Measurements from ENCODE around the gene CTAGE15. TPM values are rescaled to one million over a fixed set of nuclear protein-coding genes. Genes with fewer than 3 reads are reported as not detected.
"Not testable (repeated sequence)": the region's sequence is repeated elsewhere in the genome, so short reads cannot be mapped to it uniquely, and the experiment has no call there.

The CTAGE15 gene
- not detected in 2 replicates for total RNA-seq

GRCh38 chr7:143571501-143571900, at the start of gene CTAGE15:
CTAGE15 (plus strand) TSS chr7:143571801; CDS start chr7:143571818, 17 bp downstream.
- intact Hi-C loops (cut with micrococcal nuclease); ATAC-seq (ENCODE audit: low read depth); POLR2A ChIA-PET; H3K27ac Mint-ChIP-seq; H3K36me3 Mint-ChIP-seq (ENCODE audit: low read depth); H3K9me3 Mint-ChIP-seq; H3K4me1 Mint-ChIP-seq; CTCF ChIA-PET; H3K27me3 Mint-ChIP-seq; H3K4me3 Mint-ChIP-seq; DNase-seq: not testable (repeated sequence)

- H3K4me3 Mint-ChIP-seq; H3K27ac Mint-ChIP-seq; DNase-seq; ATAC-seq (ENCODE audit: low read depth); POLR2A ChIA-PET; H3K36me3 Mint-ChIP-seq (ENCODE audit: low read depth); H3K4me1 Mint-ChIP-seq; H3K9me3 Mint-ChIP-seq; CTCF ChIA-PET; intact Hi-C loops (cut with micrococcal nuclease): not testable (repeated sequence)
- H3K27me3 Mint-ChIP-seq, result peaks cover 25% of the 10 kb centered on the region
These were observed 49.2 kb upstream of the CTAGE15 start for GRCh38 chr7:143522309-143522916.

DNA sequence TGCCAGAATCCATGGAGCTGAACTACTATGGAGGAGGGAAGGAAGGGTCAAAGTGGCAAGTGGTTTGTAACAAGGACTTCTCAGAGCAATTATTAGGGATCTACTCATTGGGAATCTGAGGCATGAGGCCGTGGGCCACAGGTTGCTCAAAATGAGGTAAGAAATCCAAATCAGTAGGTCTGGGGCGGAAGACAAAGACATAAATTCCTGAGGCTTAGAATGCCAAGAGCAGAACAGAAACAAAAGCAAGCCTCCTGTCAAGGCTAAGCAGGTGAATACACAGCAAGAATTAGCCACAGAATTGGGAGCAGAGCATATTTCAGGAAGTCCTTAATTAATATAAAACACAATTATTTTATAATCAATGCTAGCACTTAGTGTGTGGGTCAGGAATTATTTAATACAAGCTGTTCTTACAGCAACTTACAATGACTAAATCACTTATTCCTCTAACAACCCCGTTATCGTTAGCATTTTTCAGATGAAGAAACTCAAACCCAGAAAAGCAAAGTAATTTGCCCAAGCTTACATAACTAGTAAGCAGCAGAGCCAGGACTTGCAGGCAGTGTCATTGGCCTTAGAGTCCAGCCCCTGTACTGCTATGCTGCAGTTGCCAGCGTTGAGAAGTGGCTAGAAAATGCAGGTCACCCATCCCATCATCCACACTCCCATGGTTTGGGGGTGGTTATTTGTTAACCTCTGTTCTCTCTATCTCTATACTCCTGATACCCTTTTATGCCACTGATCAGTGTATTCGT, 40.3 kb upstream of the CTAGE15 start:
- H3K27me3 Mint-ChIP-seq; DNase-seq; POLR2A ChIA-PET; H3K4me1 Mint-ChIP-seq; H3K36me3 Mint-ChIP-seq (ENCODE audit: low read depth); H3K27ac Mint-ChIP-seq; ATAC-seq (ENCODE audit: low read depth); CTCF ChIA-PET; H3K4me3 Mint-ChIP-seq; H3K9me3 Mint-ChIP-seq; intact Hi-C loops (cut with micrococcal nuclease): not testable (repeated sequence)

- POLR2A ChIA-PET, H3K9me3 Mint-ChIP-seq, H3K27ac Mint-ChIP-seq: not testable (repeated sequence)
These were observed 39.7 kb upstream of the CTAGE15 start for GRCh38 chr7:143531932-143532331.

DNA sequence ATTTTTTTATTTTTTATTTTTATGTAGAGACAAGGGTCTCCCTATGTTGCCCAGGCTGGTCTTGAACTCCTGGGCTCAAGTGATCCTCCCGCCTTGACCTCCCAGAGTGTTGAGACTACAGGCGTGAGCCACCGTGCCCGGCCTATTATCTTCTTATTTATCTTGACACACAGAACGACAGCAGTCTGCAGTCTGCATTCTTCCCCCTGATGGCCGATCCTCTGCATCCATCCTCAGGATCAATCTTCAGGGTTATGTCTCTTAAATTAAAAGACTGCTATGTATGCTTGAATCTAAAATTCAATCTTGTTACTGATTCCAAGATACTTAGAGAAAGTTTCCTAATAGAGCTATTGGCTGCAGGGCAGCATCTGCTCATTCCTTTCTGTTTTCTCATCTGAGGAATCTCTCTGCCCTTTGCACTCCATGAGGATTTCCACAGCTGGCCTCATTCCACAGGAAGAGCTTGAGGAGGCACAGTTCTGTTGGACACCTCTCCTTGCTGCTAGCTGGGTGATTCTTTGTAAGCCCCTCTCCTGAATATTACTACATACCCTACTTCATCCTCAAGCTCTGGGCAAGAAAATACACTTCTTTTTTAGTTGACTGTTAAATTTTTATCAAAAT, 38.3 kb upstream of the CTAGE15 start:
- intact Hi-C loops (cut with micrococcal nuclease); DNase-seq; ATAC-seq (ENCODE audit: low read depth); H3K9me3 Mint-ChIP-seq; H3K4me3 Mint-ChIP-seq; H3K36me3 Mint-ChIP-seq (ENCODE audit: low read depth); H3K27me3 Mint-ChIP-seq; CTCF ChIA-PET; POLR2A ChIA-PET; H3K27ac Mint-ChIP-seq; H3K4me1 Mint-ChIP-seq: not testable (repeated sequence)

More at GRCh38 chr7:143531932-143532331, 39.7 kb upstream of the CTAGE15 start:
- H3K4me1 Mint-ChIP-seq; ATAC-seq (ENCODE audit: low read depth); CTCF ChIA-PET; DNase-seq; H3K36me3 Mint-ChIP-seq (ENCODE audit: low read depth); H3K27me3 Mint-ChIP-seq; H3K4me3 Mint-ChIP-seq; intact Hi-C loops (cut with micrococcal nuclease): not testable (repeated sequence)

DNA sequence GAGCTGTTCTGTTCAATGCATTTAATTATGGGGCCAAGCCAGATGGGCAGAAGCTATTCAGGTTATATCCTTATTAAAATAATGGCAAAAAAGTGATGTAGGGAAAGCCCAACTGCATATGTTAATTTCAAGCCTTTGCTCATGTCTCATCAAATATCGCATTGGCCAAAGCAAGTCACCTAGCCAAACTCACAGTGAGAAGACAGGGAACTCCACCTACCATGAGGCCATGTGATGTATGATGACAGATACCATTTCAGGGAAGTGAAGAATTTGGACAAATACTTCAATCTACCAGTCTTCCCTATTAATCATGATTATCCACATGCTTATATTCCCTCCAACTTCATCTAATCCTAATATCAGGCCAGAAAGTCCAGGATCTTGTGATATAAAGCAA, 35.2 kb upstream of the CTAGE15 start:
- H3K4me1 Mint-ChIP-seq; POLR2A ChIA-PET; H3K27me3 Mint-ChIP-seq; H3K27ac Mint-ChIP-seq; H3K4me3 Mint-ChIP-seq; H3K9me3 Mint-ChIP-seq; intact Hi-C loops (cut with micrococcal nuclease); CTCF ChIA-PET; DNase-seq; ATAC-seq (ENCODE audit: low read depth); H3K36me3 Mint-ChIP-seq (ENCODE audit: low read depth): not testable (repeated sequence)

- H3K9me3 Mint-ChIP-seq; H3K36me3 Mint-ChIP-seq (ENCODE audit: low read depth); H3K27ac Mint-ChIP-seq; intact Hi-C loops (cut with micrococcal nuclease); POLR2A ChIA-PET; CTCF ChIA-PET; H3K4me3 Mint-ChIP-seq; H3K4me1 Mint-ChIP-seq; DNase-seq; ATAC-seq (ENCODE audit: low read depth); H3K27me3 Mint-ChIP-seq: not testable (repeated sequence)
These were observed 28.1 kb upstream of the CTAGE15 start for GRCh38 chr7:143543288-143544038.

DNA sequence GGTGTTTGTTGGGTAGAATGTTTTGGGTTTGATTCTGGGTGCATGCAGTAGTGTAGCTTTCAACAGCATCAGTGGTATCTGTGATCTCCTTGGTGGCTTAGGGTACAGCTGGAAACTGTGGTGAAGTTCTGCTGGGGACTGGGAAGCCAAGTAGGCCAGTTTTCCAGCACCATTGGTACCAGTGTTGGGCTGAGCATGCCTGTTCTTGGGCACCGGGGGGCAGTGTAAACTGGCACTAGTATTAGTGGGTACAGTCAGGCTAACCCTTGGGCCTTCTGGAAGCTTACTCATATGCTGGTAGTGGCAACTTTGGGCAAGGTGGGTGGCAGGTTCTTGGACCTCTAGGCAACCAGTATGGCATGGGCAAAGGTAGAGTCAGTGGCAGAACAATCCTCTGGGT, 15.6 kb upstream of the CTAGE15 start:
- ATAC-seq (ENCODE audit: low read depth); H3K4me1 Mint-ChIP-seq; H3K4me3 Mint-ChIP-seq; intact Hi-C loops (cut with micrococcal nuclease); H3K27ac Mint-ChIP-seq; H3K9me3 Mint-ChIP-seq; CTCF ChIA-PET; DNase-seq; POLR2A ChIA-PET; H3K27me3 Mint-ChIP-seq; H3K36me3 Mint-ChIP-seq (ENCODE audit: low read depth): not testable (repeated sequence)

GRCh38 chr7:143563306-143563705, 8.3 kb upstream of the CTAGE15 start:
- DNase-seq; H3K36me3 Mint-ChIP-seq (ENCODE audit: low read depth); intact Hi-C loops (cut with micrococcal nuclease); H3K27me3 Mint-ChIP-seq; H3K27ac Mint-ChIP-seq; H3K4me3 Mint-ChIP-seq; CTCF ChIA-PET; H3K4me1 Mint-ChIP-seq; ATAC-seq (ENCODE audit: low read depth); H3K9me3 Mint-ChIP-seq; POLR2A ChIA-PET: not testable (repeated sequence)

DNA sequence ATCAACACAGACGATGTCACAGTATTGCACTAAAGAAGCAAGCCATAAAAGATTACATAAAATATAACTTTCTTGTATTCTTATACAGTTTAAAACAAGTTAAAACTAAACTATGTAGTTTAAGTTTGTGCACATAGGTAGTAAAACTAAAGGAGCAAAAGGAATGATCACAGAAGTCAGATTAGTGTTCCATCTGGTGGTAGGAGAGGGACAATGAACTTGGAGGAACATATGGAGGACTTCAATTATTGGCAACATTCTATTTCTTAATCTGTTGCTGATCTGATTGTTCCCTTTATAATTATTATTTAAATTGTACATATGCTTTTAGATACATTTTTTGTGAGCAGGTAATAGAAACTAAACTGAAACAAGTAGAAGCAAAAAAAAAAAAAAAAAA, 5.6 kb upstream of the CTAGE15 start:
- ATAC-seq (ENCODE audit: low read depth); H3K36me3 Mint-ChIP-seq (ENCODE audit: low read depth); intact Hi-C loops (cut with micrococcal nuclease); H3K9me3 Mint-ChIP-seq; H3K4me1 Mint-ChIP-seq; POLR2A ChIA-PET; CTCF ChIA-PET; H3K27ac Mint-ChIP-seq; H3K27me3 Mint-ChIP-seq; H3K4me3 Mint-ChIP-seq; DNase-seq: not testable (repeated sequence)

- DNase-seq; H3K9me3 Mint-ChIP-seq; CTCF ChIA-PET; ATAC-seq (ENCODE audit: low read depth); H3K36me3 Mint-ChIP-seq (ENCODE audit: low read depth); POLR2A ChIA-PET; intact Hi-C loops (cut with micrococcal nuclease); H3K4me3 Mint-ChIP-seq; H3K4me1 Mint-ChIP-seq; H3K27ac Mint-ChIP-seq; H3K27me3 Mint-ChIP-seq: not testable (repeated sequence)
These were observed 16.6 kb downstream of the CTAGE15 start for GRCh38 chr7:143588183-143588582.

DNA sequence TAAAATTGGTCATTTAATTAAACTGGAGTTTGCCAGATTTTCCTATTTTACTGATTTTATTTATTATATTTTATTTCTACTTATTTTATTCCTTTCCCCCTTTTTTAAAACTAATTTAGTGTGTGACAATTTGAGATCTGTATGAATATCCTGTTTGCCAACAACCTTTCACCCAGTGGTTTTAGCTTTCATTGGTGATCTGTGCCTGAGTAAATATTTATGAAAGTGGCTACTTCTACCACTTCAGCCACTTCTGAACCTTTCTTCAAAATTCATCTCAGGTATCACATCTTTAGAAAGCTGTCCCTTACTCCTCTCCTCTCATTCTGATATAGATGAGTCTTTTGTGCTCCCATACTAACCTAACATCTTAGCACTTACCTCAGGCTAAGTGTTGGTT, 18.3 kb downstream of the CTAGE15 start:
- not testable (repeated sequence) for H3K27me3 Mint-ChIP-seq; ATAC-seq (ENCODE audit: low read depth); H3K27ac Mint-ChIP-seq

More for the DNA sequence above, 18.3 kb downstream of the CTAGE15 start:
- H3K4me1 Mint-ChIP-seq; POLR2A ChIA-PET; CTCF ChIA-PET; H3K9me3 Mint-ChIP-seq; H3K4me3 Mint-ChIP-seq; intact Hi-C loops (cut with micrococcal nuclease); DNase-seq; H3K36me3 Mint-ChIP-seq (ENCODE audit: low read depth): not testable (repeated sequence)
